Stimulated activated CD8-positive, alpha-beta memory T cell treated with anti-CD3 and anti-CD28 coated beads, Interleukin-4, amount 100 ng/mL, for 24 hours (primary cell): Measurements from ENCODE around the gene RAP1GAP2.
"Not testable (repeated sequence)": the region's sequence is repeated elsewhere in the genome, so short reads cannot be mapped to it uniquely, and the experiment has no call there.

Source experiments
- DNase-seq: peaks from one replicate; pipeline ENCODE4 v3.0.0-alpha.2; 2020; ENCODE audit warnings: low read depth

RAP1GAP2 gene

GRCh38 chr17:2996810-2997670, 200.8 kb downstream of the RAP1GAP2 start:
- DNase-seq: no peak

GRCh38 chr17:2998469-2998901, 202.2 kb downstream of the RAP1GAP2 start:
- DNase-seq: not testable (repeated sequence)

DNA sequence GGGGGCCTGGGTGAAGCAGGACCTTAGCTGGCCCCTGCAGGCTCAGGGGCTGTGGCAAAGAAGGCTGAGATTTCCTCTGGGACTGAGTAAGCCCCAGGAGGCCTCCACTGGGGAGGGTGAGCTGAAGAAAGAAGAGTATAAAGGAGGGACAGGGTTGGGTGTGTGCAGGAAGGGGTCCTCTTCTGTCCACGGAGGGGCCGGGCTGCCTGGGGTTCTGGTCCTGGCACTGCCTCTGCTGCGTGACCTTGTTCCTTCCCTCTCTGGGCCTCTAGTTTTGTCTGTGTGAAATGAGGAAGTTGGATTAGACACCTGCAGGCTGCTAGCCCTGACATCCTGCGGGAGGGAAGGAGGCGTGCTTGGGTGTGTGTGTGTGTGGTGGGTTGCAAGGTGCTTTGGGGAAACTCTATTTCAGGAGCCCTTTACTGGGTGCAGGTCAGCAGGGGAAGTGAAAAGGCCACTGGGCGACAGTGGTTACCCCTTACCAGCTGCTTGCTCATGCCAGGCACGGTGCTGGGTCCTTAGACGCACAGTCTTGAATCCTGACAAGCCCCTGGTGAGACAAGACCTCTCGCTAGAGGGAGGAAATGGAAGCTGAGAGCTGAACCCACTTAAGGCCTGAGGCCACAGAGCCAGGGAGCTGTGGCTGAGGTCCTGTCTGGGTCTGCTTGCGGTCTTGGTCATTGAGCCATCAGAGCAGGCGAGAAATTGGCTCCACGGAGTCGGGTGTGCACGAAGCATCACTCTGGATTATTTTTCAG, 206.5 kb downstream of the RAP1GAP2 start:
- DNase-seq: no peak

DNA sequence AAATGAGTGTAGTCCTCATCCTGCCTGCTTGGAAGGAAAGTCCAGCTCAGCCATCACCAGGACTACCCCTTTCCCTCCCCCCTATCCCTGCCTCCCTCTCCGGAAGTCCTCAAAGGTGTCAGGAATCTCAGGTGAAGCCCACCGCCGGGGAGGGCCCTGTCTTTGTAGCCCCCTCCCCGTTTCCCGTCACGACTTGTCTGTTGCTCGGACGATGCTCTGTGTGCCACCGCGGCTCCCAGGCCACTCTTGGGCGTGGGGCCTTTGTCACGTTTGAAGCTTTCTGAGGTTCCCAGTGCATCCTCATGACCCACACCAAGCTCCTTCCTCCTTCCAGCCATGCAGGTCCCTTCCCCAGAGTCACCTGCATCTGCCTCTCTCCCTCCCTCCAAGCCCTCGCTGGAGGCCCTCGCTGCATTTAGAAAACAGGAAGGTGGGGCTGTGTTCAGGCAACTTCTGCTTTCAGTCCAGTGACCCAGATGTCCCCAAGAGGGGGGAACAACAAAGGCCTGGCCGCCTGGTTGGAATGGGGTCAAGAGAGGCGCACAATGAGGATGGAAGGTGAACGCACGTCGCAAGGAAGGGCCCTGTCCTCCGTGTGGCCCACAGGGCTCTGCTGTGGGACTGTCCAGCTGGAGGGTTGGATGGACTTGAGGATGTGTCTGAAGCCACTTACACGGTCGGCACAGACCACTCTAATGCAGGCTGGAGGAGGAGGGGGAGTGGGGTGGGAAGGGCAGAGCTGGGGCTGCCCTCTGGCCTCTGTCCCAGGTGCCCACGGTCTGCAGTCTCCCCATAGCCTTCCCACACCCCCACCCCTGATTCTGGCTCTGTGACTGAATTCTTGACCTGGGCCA, 207.3 kb downstream of the RAP1GAP2 start:
- DNase-seq: no peak

DNA sequence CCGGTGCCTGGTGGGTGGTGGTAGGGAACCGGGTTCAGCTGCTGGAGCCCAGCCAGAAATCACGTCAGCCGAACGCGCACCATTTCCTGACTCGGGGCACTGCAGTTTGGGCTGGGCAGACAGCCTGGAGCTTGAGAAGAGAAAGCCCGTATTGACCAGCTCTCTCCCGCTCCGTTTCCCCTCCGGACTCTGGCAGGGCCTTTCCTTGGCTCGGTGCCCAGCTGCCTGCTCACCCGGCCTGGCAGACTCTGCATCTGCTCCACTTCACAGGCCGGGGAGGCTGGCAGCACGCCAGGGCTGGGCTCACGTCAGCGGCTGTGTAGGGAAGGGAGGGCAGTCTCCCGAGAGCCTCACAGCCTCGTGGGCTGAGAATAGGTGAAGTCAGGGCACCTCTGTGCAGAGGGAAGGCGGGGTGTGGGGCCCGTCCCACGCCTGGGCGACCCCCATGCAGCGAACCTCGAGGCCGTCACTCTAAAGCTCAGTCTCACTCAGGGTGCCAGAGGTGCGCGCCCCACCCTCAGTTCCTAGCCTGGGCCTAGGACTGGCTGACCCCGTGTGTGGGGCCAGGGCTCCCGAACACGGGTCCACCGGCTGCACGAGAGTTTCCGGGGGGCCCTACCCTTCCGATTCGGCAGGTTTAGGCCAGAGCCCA, 208.0 kb downstream of the RAP1GAP2 start:
- peak; percentile 27 for DNase-seq

DNA sequence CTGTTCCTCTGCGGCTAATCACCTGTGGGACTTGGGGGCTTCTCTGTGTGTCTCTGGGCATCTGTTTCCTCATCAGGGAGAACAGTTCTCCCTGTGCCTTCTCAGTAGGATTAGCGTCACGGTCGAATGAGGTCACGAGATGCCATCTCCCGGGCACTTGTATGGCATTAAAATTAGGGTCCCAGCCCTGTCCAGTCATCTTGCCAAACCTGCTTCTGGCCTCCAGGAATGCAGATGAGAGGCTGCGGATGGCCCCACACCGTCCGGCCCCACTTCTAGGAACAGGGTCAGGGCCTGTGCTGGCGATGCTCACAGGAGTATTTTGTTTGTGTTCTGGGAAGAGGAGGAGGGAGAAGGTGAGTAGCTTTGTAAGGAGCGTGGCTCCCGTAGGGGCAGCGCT, 208.7 kb downstream of the RAP1GAP2 start:
- no peak for DNase-seq

DNA sequence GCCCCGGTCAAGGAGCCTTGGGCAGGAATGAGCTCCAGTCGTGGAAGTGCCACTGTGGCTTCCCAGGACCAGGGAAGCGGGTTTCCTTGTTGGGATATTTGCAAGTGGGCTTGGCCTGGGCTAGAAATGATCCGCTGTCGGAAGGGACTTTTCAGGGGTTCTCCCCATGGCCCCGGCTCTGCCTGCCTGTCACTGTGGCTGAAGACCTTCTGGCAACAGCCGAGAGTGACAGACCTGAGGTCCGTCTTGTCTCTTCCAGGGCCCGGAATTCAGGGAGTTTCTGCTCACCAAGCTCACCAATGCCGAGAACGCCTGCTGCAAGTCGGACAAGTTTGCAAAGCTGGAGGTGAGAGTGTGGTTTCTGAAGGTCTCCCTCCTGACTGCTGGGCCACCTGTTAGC, 209.5 kb downstream of the RAP1GAP2 start:
- DNase-seq: no peak

DNA sequence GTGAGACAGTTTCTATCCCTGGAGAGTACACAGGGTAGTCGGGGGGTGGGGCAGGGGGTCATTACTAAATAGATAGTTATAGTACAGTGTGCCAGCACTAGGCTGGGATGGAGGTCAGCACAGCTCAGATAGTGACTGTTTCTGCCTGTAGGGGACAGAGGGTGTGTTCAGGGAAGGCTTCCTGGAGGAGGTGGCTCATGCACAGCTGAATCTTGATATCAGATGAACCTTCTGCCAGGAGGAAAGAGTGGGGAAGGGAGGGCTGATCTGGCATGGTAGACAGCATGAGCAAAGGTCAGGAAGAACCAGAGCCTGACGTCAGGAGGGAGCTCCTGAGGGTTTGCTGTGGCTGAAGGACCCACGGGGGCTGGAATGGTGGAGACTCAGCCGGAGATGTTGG, 210.6 kb downstream of the RAP1GAP2 start:
- no peak for DNase-seq

- no peak for DNase-seq
Measured at GRCh38 chr17:3007651-3008121, 211.4 kb downstream of the RAP1GAP2 start.

DNA sequence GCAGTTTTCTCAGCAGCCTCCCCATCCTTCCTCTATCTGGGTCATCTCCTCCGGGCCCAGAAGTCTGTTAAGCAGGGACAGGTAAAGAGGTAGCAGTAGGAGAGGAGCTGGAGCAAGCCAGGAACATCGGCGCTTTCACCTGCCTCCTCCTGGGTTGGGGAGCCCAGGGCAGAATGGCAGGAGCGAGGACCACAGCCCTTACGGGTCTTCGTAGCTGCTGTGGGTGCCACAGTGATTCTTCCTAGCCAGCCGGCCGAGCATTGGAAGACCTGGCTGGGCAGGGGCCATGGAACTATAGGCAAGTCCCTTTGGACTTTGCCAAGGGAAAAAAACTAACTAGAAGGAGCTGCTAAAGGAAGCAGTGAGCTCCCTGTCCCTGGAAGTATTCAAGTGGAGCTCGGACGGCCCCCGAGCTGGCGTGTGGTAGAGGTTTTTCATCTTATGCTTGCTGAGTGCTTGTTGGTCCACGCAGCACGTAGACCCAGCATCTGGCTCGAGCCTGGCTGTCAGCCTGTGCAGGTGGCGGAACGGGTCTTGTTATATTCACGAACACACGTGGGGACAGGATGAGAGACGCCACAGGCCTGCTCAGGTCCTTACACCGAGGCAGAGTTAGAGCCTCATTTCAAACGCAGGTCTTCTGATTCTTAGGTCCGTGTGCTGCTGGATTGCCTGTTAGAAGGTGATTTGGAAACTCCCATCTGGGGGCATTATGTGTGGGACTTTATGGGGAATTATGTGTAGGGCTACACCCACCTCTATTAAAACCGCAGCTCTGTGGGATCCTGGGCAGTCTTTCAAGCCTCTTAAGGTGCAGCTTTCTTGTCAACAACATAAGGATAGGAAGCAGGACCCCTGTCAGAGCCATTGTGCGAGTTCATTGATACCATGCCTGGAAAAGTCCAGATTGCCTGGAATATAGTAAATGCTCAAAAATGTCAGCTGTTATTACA, 212.4 kb downstream of the RAP1GAP2 start:
- DNase-seq: no peak

DNA sequence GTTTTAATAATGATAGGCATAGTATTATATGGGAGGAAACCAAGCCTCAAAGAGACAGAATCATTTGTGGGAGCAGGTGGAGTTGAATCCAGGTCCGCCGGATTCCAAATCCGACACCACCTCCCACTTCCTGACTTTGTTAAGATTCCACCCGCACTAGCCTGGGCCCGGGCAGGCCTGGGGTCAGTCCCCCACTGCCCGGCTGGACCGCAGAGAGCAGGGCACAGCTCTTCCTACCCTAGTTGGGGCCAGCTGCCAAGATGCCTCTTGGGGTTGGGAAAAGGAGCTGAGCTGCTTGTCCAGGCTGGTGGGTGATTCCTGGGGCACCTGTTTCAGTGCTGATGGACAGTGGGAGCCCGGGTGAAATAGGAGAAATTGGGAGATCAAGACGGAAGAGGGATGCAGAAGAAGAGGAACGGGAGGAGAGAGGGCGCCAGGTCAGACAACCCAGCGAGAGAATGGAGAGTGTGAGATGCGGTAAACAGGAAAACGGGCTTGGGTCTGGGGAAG, 213.2 kb downstream of the RAP1GAP2 start:
- DNase-seq: no peak

- DNase-seq: no peak
Measured at GRCh38 chr17:3011891-3012290, 215.7 kb downstream of the RAP1GAP2 start.

GRCh38 chr17:3012926-3013581, 216.8 kb downstream of the RAP1GAP2 start:
- DNase-seq: peak; percentile 44

DNA sequence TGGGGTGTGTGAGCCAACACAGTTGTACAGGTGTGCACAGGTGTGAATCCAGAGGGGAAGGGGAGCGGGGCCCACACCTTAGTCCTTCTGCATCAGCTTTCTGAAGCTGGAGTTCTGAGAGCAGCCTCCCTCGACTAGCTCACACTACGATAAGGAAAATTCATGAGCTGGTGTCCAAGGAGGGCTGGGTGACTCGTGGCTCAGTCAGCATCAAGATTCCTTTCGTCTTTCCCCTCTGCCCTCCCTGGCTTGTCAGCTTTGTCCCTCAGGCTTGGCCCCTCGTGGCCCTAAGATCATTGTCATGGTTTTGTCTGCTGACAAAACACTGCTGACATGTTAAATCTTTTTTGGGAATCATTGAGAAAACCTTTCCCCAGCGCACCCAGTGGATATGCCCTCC, 219.7 kb downstream of the RAP1GAP2 start:
- no peak for DNase-seq

GRCh38 chr17:3017936-3018335, 221.7 kb downstream of the RAP1GAP2 start:
- no peak for DNase-seq

DNA sequence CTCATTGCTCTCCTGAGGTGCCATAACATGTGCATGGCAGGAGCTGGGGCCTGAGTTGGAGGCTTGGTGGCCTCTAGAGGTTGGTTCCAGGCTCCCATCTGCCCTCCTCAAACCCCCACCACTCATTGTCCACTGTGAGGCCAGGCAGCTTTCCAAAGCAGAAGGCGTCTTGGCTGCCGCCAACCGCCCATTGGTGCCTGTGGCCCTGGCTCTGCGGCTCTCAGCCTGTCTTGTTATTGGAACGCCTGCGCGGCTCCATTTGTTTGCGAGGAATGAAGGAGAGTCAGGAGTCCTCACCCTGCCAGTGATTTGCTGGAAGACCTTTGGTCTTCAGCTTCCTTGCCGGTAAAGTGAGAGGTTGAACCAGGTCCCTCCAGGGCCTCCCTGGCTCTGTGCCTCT, 223.5 kb downstream of the RAP1GAP2 start:
- DNase-seq: no peak

GRCh38 chr17:3020381-3020780, 224.1 kb downstream of the RAP1GAP2 start:
- no peak for DNase-seq

- DNase-seq: no peak
Measured at GRCh38 chr17:3022197-3022596, 226.0 kb downstream of the RAP1GAP2 start.

DNA sequence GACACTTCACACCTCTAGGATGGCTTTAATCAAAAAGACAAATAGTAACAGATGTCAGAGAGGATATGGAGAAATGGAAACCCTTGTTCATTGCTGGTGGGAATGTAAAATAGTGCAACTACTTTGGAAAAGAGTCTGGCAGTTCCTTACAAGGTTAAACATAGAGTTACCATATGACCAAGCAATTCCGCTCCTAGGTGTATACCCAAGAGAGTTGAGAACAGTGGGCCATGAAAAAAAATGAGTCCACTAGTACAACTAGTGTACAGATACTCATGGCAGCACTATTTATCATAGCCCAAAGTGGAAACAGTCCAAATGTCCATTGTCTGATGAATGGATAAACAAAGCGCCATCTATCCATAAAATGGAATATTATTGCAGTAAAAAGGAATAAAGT, 228.1 kb downstream of the RAP1GAP2 start:
- DNase-seq: no peak
